Stimulated activated CD4-positive, alpha-beta T cell treated with anti-CD3 and anti-CD28 coated beads, Interleukin-2, amount 100 ng/mL, for 4 hours (primary cell): ENCODE measurements around the gene NUSAP1.
A peak's percentile ranks its signal among the peaks of the same experiment; 100 is the strongest.
"Not testable (repeated sequence)": the region's sequence is repeated elsewhere in the genome, so short reads cannot be mapped to it uniquely, and the experiment has no call there.

Experiments
- DNase-seq: peaks from one replicate; pipeline ENCODE4 v3.0.0-alpha.2; 2020; ENCODE audit warnings: low read depth

Gene NUSAP1

GRCh38 chr15:41411441-41411840 lies 78.8 kb downstream of the NUSAP1 start:
- DNase-seq, result no peak

GRCh38 chr15:41416128-41416741 lies 83.6 kb downstream of the NUSAP1 start:
- no peak for DNase-seq

GRCh38 chr15:41416742-41417417 lies 84.2 kb downstream of the NUSAP1 start, which contains the start of gene RTF1:
RTF1 (plus strand) TSS chr15:41417095; CDS start chr15:41417116, 21 bp downstream.
- DNase-seq, result peak; percentile 94

DNA sequence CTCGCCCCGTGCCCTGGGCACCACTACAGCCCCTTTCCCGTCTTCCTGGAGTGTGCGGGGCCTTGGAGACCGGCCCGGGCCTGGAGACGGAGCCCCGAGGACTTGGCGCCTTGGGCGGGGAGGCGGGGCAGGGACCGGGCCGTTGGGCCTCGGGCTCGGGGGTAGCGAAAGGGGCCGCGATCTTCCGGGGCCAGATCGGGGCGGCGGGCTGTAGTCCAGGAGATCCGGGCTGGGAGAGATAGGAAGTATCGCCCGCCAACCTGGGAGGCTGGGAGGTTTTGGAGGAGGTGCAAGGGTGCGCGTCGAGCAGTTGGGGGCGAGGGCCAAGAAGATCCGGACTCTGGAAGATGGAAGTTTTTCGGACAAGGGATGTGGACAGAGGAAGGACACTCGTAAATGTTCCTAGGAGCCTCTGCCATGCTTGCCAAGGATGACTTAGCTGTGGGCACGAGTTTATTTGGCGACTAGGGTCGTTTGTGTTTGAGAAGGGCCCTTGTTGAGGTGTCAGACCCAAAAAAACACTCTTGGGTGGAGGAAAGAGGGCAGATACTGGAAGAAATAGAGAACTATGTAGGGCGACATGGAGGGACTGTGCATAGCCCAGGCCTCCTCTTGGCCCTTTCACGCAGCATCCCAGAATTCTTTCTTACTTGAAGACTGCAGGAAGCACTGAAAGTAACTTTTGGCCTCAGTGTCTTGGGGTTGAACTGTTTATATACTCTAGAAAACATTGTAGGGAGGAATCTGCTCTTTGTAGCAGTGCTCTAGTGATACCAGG lies 84.9 kb downstream of the NUSAP1 start:
- DNase-seq, result no peak

DNA sequence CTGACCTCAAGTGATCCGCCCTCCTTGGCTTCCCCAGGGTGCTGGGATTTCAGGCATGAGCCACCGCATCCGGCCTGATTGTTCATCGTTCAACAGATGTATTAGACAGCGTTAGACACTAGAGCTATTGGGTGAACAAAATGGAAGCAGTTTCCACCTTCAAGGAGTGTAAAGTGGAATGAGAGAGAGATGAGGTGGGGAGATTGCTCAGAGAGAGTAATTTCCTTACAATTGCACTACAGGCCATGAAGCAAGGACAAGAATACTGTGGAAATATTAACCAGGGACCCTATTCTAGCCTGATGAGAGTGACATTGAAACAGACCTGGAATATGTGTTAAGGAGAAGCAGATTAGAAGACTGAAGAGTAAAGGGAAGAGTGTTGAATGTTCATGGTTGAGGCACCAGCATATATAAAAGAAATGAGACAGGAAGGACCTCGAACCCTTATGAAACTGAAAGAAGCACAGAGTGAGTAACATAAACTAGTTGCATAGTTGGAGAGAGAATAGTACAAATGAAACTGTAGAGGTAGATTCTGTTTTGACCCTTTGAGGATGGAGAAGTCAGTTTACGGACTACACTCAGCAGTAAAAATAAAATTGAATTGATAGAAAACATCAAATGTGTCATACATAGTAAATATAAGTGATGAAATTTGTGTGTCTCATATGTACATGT lies 91.4 kb downstream of the NUSAP1 start:
- DNase-seq, result no peak

GRCh38 chr15:41424809-41425208 lies 92.1 kb downstream of the NUSAP1 start:
- DNase-seq, result no peak

DNA sequence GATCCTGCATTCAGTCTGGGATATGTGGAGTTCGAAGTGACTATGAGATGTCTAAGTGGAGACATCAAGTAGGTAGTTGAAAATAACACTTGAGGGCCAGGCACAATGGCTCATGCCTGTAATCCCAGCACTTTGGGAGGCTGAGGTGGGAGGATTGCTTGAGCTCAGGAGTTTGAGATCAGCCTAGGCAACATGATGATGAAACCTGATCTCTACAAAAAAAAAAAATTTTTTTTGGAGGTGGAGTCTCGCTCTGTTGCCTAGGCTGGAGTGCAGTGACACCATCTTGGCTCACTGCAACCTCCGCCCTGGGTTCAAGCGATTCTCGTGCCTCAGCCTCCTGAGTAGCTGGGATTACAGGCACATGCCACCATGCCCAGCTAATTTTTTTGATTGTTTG lies 93.2 kb downstream of the NUSAP1 start:
- DNase-seq, result not testable (repeated sequence)

DNA sequence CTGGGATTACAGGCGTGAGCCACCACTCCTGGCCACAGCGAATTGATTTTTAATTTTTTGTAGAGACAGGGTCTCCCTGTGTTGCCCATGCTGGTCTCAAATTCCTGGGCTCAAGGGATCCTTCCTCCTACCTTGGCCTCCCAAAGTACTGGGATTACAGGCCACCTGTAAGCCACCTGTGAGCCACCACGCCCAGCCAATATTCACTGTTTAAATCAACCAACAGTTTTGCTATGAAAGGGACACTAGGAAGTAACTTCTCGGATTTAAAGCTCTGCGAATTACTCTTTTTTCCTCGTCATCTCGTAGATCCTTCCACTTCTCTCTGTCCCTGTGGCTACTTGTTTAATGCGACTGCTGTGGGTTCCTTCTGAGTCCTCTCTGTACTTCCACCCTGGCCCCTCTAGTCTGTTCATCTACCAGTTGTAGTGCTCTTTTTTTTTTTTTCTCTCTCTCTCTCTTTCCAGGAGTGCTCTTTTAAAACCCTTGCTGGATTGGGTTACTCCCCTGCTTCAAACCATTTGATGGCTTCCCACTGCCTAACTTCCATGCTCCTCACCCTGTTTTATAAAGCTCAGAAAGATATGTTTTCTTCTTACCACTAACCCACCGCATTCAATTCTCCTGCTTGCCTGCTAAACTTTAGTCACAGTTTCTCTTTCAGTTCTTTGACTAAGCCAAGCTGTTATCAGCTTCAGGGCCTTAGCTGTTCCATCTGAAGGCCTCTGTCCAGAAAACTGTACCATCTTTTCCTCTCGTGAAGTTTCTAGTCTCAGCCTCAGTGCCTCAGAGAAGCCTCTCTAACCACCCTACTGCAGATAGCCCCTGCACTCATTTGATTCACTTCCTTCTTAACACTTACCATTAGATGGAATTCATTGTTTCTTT lies 96.6 kb downstream of the NUSAP1 start:
- DNase-seq, result no peak
